NCI-H1694 (cell line): Measurements from ENCODE around the gene CANX.

ENCODE experiments used
- DNase-seq: peaks from one replicate; lab custom pipeline; 2025; lab: John Stamatoyannopoulos, UW

CANX gene

GRCh38 chr5:179774442-179774841 is 75.7 kb downstream of the CANX start:
- DNase-seq = no peak

GRCh38 chr5:179776411-179776938 is 77.7 kb downstream of the CANX start:
- DNase-seq = no peak

GRCh38 chr5:179777456-179777855 is 78.7 kb downstream of the CANX start:
- no peak for DNase-seq

GRCh38 chr5:179777909-179778308 is 79.1 kb downstream of the CANX start:
- no peak for DNase-seq

GRCh38 chr5:179778591-179778990 is 79.8 kb downstream of the CANX start:
- DNase-seq = no peak

- no peak for DNase-seq
Measured at GRCh38 chr5:179779826-179780225, 81.1 kb downstream of the CANX start.

- no peak for DNase-seq
Measured at GRCh38 chr5:179780362-179780761, 81.6 kb downstream of the CANX start.
